ENCODE results near the gene PLD4. TPM values are rescaled to one million over a fixed set of nuclear protein-coding genes. Genes with fewer than 3 reads are reported as not detected.

PLD4 gene
- total RNA-seq, 3 donors from 2014 or later = 0.38 to 2.2 (median 0.39) TPM

DNA sequence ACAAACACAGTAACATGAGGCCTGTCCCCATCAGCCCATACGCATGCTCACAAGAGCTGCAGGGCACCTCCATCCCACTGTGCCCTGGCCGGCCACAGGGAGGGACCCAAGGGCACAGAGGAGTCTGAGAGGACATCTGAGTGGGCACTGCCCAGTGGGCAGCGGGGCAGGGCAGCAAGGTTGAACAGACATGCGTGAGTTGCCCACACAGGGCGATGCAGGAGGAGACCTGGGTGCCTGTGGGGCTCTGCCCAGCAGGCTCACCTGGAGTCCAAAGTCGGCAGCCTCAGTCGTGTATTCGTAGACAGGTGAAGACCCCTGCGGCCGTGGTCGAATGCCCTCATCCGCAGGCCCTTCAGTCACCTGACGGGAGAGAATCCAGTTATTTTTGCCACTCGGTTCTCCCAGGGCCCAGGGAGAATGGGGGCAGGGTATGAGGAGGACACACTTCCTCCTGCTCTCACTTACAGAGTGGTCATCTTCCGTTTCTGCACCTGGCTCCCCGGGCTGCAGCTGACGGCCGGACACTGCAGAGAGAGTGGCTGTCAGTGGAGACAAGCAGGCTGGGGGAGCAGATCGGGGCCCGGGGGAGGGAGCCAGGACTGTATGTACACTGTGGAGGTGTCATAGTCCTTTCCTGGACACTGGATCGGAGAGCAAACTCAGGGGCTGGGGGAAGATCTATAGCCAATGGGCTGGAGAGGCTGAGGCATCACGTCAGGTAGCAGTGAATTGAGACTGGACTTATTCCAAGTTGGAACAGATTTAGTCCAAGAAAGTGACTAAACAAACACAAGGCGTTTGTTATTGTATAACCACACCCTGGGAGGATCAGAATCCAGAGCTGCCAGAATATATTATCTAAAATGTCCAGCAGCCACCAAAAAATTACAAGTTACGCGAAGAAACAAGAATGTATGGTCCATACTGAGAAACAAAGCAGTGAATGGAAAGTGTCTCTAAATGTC is 32.8 kb downstream of the PLD4 start:
- intact Hi-C loops (cut with DNase I, micrococcal nuclease) = no loop called here

DNA sequence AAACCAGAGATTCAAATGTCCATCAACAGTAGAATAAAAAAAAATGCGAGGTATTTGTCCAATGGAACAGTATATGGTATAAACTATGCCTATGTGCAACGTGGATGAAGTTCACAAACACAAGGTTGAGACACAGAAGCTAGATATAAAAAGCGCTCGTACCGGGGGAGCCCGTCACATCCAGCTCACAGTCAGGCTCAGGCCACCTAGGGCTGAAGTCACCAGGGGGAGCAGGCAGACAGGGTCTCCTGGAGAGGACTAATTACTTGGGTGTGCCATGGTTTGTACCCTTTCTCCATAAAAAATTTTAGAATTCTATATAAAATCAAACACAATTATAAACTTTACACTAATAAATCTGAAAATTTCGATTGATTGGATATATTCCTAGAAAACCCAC is 39.9 kb downstream of the PLD4 start:
- no peak overlapping the region for H3K4me3 ChIP-seq
- no peaks in the 10 kb centered on the region for H3K36me3 ChIP-seq (ENCODE audit: low read depth)
- no peaks in the 10 kb centered on the region for H3K9me3 ChIP-seq
- DNase-seq (no peak), ATAC-seq (no peak)
- intact Hi-C loops (cut with DNase I, micrococcal nuclease) = no loop called here
- TF ChIP-seq, protein P1, sequence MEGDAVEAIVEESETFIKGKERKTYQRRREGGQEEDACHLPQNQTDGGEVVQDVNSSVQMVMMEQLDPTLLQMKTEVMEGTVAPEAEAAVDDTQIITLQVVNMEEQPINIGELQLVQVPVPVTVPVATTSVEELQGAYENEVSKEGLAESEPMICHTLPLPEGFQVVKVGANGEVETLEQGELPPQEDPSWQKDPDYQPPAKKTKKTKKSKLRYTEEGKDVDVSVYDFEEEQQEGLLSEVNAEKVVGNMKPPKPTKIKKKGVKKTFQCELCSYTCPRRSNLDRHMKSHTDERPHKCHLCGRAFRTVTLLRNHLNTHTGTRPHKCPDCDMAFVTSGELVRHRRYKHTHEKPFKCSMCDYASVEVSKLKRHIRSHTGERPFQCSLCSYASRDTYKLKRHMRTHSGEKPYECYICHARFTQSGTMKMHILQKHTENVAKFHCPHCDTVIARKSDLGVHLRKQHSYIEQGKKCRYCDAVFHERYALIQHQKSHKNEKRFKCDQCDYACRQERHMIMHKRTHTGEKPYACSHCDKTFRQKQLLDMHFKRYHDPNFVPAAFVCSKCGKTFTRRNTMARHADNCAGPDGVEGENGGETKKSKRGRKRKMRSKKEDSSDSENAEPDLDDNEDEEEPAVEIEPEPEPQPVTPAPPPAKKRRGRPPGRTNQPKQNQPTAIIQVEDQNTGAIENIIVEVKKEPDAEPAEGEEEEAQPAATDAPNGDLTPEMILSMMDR (IDR thresholded peaks at IDR 0.05) = no peak
- peaks cover 22% of the 10 kb centered on the region for H3K4me1 ChIP-seq (ENCODE audit: low read depth)

More for the DNA sequence above, 32.8 kb downstream of the PLD4 start:
- TF ChIP-seq, protein P1 (IDR thresholded peaks at IDR 0.05) = no peak
- ATAC-seq = peak; percentile 69
- peak in 2 of 3 donors; percentile 7 to 38 for DNase-seq
- no peaks in the 10 kb centered on the region for H3K4me1 ChIP-seq (ENCODE audit: low read depth)
- H3K36me3 ChIP-seq (ENCODE audit: low read depth) = no peaks in the 10 kb centered on the region
- no peak overlapping the region for H3K4me3 ChIP-seq
- H3K9me3 ChIP-seq = no peaks in the 10 kb centered on the region

DNA sequence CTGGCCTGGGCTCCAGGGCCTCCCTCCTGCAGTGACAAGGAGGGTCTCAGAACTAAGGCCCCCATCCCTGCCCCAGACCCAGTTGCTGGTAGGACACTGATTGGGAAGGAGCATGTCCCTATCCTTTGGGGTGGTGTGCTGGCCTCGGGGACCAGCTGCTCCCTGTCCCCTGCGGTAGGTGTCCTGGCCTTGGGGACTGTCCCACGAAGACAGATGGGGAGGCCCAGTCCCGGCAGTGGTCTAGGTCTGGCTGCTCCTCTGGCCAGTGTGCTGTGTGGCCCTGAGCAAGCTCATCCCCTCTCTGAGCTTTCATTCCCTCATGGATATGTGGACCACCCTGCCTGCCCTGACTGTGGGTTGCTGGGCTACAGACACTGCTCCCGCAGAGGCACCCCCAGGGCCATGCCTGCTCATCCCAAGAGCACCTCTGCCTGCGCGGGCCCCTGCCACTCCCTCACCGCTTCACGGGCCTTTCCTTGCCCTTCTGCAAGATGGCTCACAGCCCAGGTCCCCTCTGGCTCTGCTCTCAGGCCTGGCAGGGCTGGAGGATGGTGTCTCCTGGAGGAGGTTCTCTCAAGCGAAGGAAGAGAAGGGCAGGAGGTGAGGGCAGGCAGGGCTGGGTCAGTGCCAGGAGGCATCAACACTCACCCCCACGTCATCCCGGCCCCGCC is 41.0 kb downstream of the PLD4 start:
- H3K4me3 ChIP-seq = no peak overlapping the region
- peaks cover 22% of the 10 kb centered on the region for H3K4me1 ChIP-seq (ENCODE audit: low read depth)
- TF ChIP-seq, protein P1 (IDR thresholded peaks at IDR 0.05) = no peak
- ATAC-seq = no peak
- intact Hi-C loops (cut with DNase I, micrococcal nuclease) = no loop called here
- peak in 1 of 3 donors; percentile 41 for DNase-seq
- H3K36me3 ChIP-seq (ENCODE audit: low read depth) = no peaks in the 10 kb centered on the region
- H3K9me3 ChIP-seq = no peaks in the 10 kb centered on the region

DNA sequence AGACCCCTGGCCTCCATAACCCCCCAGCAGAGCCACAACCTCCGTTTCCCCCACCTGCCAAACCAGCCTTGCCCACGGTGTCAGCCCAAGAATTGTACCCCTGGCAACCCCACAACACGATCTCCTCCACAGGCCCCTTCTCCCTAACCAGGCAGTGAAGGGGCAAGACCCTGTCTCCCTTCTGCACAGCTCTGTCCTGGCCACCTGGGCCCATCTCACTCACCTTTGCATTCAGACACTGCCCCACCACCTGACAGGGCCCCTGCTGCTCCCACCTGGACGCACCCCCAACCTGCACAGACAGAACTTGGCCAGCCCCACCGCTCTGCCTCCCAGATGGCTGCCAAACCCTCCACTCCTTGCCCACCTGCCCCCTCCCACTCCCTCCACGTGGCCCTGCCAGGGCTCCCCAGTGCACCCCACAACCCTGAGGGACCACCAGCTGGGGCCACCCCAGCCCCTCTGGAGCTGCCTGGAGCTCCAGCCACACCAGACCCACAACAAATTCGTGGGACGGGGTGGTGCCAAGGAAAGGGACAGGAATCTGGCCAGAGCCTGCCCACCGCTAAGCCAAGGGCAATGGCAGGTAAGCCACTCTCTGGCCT is 41.7 kb downstream of the PLD4 start:
- no peaks in the 10 kb centered on the region for H3K9me3 ChIP-seq
- TF ChIP-seq, protein P1 (IDR thresholded peaks at IDR 0.05) = no peak
- H3K4me3 ChIP-seq = no peak overlapping the region
- ATAC-seq (no peak), DNase-seq (peak in 1 of 3 donors; percentile 50)
- no peaks in the 10 kb centered on the region for H3K36me3 ChIP-seq (ENCODE audit: low read depth)
- H3K4me1 ChIP-seq (ENCODE audit: low read depth) = peaks cover 22% of the 10 kb centered on the region
- intact Hi-C loops (cut with DNase I, micrococcal nuclease) = no loop called here

- H3K36me3 ChIP-seq (ENCODE audit: low read depth) = no peaks in the 10 kb centered on the region
- intact Hi-C loops (cut with DNase I, micrococcal nuclease) = no loop called here
- H3K4me3 ChIP-seq = no peak overlapping the region
- no peaks in the 10 kb centered on the region for H3K9me3 ChIP-seq
- peaks cover 27% of the 10 kb centered on the region for H3K4me1 ChIP-seq (ENCODE audit: low read depth)
- TF ChIP-seq, protein P1 (IDR thresholded peaks at IDR 0.05) = no peak
- peak in 2 of 3 donors; percentile 32 to 49 for DNase-seq
- ATAC-seq = no peak
Observed at GRCh38 chr14:104966981-104967385, 42.3 kb downstream of the PLD4 start.

Measured in mucosa of descending colon (tissue), 3 donors.